ES-I3 (cell line): ENCODE data around the gene PDE4B.

Experiments
- H3K36me3 ChIP-seq: 2 replicates; pipeline ENCODE4 v1.6.1; 2013; ENCODE audit warnings: mild to moderate bottlenecking, low read length, control low read depth, moderate library complexity; ENCODE audit not compliant: insufficient read depth
- H3K4me1 ChIP-seq: 2 replicates; pipeline ENCODE4 v1.6.1; 2013; ENCODE audit warnings: mild to moderate bottlenecking, control low read depth, low read length; ENCODE audit not compliant: insufficient read depth
- H3K9ac ChIP-seq: 2 replicates; pipeline ENCODE4 v1.6.1; 2013; ENCODE audit warnings: low read depth, mild to moderate bottlenecking, low read length, moderate library complexity
- H3K9me3 ChIP-seq: 2 replicates; pipeline ENCODE4 v1.6.1; 2013; ENCODE audit warnings: mild to moderate bottlenecking, low read length, moderate library complexity; ENCODE audit not compliant: control insufficient read depth, insufficient read depth

The PDE4B gene

DNA sequence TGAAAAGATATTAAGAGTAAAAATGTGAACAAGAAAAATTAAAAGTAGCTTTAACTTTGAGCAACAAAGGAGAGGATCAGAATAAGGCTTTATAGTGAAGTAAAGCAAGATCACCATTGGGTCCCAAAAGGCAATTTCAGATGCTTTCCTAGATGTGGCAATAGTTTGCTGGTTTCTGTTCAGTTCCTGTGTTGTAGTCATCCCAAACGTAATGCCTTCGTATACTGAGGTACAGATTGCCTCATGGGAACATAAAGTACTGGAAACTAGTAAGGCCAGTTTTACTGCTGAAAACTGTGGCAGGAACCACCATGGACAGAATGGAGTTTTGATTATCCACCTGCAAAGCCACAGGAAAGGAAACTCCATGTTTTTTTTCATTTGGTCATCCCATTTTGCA is 457.8 kb downstream of the PDE4B start:
- H3K9me3 ChIP-seq = no peaks in the 10 kb centered on the region
- H3K4me1 ChIP-seq = peaks cover 5% of the 10 kb centered on the region; the same call in 1 of the 2 replicates
- H3K36me3 ChIP-seq = no peaks in the 10 kb centered on the region
- H3K9ac ChIP-seq = no peak overlapping the region

DNA sequence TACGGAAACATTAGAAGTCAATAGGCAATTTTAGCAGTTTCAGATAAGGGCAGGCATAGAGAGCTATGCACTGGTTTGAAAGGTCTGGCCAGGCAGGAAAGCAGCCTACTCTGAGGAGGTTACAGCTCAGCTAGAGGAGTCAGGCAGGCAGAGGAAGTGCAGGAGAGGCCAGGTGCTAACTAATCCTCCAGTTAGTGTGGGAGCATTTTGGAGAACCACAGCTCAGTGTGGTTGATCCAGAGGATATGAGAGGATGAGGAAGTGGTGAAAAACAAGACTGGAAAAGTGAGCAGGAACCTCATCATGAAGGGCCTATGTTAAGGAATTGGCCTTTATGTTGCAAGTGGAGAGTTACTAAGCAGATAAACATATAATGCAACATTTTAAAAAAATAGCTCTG is 458.9 kb downstream of the PDE4B start:
- peaks cover 6% of the 10 kb centered on the region; the same call in 1 of the 2 replicates for H3K4me1 ChIP-seq
- no peak overlapping the region for H3K9ac ChIP-seq
- H3K36me3 ChIP-seq = no peaks in the 10 kb centered on the region
- no peaks in the 10 kb centered on the region for H3K9me3 ChIP-seq

DNA sequence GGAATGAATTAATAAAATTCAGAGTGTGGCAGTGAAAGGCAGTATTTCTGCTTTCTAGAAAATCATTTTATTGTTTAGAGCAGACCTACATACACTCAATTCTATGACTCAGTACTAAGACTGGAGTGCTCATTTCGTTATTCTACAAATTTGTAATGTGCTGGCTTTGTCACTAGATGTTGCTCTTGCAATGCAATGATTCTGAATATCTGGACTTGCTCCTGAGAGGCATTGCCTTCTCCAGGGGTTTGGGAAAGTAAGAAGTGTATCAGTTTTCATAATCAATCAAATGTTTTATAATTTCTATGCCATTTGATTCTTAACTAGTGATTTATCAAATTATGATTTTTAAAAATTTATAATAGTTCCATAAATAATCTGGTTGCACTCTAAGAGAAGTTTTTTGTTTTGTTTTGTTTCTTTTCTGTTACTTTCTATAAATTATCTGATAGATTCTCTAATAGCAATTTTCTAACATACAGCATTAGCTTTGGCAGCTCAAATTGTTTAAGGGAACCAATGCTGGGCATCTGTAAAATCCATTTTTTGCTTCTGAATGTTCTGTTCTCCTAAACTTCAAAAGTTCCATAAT is 460.7 kb downstream of the PDE4B start:
- Histone ChIP-seq H3K4me1 (peaks cover 13% of the 10 kb centered on the region; the same call in 1 of the 2 replicates), H3K9me3 (no peaks in the 10 kb centered on the region), H3K9ac (no peak overlapping the region), H3K36me3 (no peaks in the 10 kb centered on the region)

- no peaks in the 10 kb centered on the region for H3K36me3 ChIP-seq
- H3K9ac ChIP-seq = no peak overlapping the region
- H3K9me3 ChIP-seq = no peaks in the 10 kb centered on the region
- peaks cover 15% of the 10 kb centered on the region; the same call in 1 of the 2 replicates for H3K4me1 ChIP-seq
These were observed 462.1 kb downstream of the PDE4B start for GRCh38 chr1:66254785-66255184.

GRCh38 chr1:66256629-66257572 is 464.2 kb downstream of the PDE4B start:
- H3K9me3 ChIP-seq = no peaks in the 10 kb centered on the region
- H3K36me3 ChIP-seq = no peaks in the 10 kb centered on the region
- peaks cover 15% of the 10 kb centered on the region; the same call in 1 of the 2 replicates for H3K4me1 ChIP-seq
- H3K9ac ChIP-seq = no peak overlapping the region

GRCh38 chr1:66258404-66259105 is 465.9 kb downstream of the PDE4B start:
- no peaks in the 10 kb centered on the region for H3K36me3 ChIP-seq
- no peak overlapping the region for H3K9ac ChIP-seq
- H3K9me3 ChIP-seq = no peaks in the 10 kb centered on the region
- peaks cover 15% of the 10 kb centered on the region; the same call in 1 of the 2 replicates for H3K4me1 ChIP-seq

DNA sequence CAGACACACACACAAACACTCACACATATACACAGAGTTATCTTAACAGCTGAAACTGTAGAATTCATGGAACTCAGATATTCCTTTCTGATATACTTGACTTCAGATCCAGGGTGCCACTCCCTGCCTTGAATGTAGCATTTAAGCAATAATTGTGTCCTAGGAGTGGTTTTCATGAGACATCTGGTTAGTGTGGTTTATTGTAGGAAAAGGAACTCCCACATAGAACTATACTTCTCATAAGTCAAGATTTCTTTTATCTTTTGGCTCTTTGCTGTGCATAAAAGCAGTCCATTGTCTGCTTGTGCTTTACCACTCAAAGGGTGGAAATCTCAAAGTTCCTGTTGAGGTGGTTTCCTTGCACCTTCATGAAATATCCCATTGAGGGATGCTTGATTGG is 468.7 kb downstream of the PDE4B start:
- Histone ChIP-seq H3K36me3 (no peaks in the 10 kb centered on the region), H3K4me1 (peaks cover 14% of the 10 kb centered on the region; the same call in 1 of the 2 replicates), H3K9me3 (no peaks in the 10 kb centered on the region), H3K9ac (no peak overlapping the region)

GRCh38 chr1:66262208-66262963 is 469.7 kb downstream of the PDE4B start:
- Histone ChIP-seq H3K4me1 (peaks cover 11% of the 10 kb centered on the region; the same call in 1 of the 2 replicates), H3K9me3 (no peaks in the 10 kb centered on the region), H3K9ac (no peak overlapping the region), H3K36me3 (no peaks in the 10 kb centered on the region)

DNA sequence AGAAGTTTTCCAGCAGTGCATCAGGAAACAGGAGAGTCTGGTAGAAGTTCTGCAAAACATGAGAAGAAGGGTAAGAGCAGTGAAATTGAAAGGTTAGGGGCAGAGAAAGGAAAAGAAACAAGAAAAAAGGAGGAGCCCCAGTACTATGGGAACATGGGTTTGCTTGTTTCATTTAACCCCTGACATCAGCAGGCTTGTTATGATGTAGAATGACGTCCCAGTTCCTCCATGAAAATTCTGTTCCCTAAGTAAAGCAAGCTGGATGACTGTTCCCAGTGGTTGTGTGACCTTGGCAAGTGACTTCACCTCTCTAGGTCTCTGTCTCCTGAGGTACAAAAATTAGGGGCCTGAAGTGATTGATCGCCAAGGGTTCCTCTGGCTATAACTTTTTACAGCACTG is 472.6 kb downstream of the PDE4B start:
- Histone ChIP-seq H3K36me3 (no peaks in the 10 kb centered on the region), H3K9ac (no peak overlapping the region), H3K4me1 (peaks cover 9% of the 10 kb centered on the region; the same call in 1 of the 2 replicates), H3K9me3 (no peaks in the 10 kb centered on the region)

- no peaks in the 10 kb centered on the region for H3K9me3 ChIP-seq
- no peaks in the 10 kb centered on the region for H3K36me3 ChIP-seq
- H3K4me1 ChIP-seq = peaks cover 9% of the 10 kb centered on the region; the same call in 1 of the 2 replicates
- no peak overlapping the region for H3K9ac ChIP-seq
These were observed 473.1 kb downstream of the PDE4B start for GRCh38 chr1:66265796-66266195.

GRCh38 chr1:66266350-66266749 is 473.7 kb downstream of the PDE4B start:
- Histone ChIP-seq H3K4me1 (peaks cover 9% of the 10 kb centered on the region), H3K9me3 (no peaks in the 10 kb centered on the region), H3K9ac (no peak overlapping the region), H3K36me3 (no peaks in the 10 kb centered on the region)

GRCh38 chr1:66266756-66267155 is 474.1 kb downstream of the PDE4B start:
- Histone ChIP-seq H3K9me3 (no peaks in the 10 kb centered on the region), H3K4me1 (peaks cover 13% of the 10 kb centered on the region), H3K36me3 (no peaks in the 10 kb centered on the region), H3K9ac (no peak overlapping the region)

- H3K36me3 ChIP-seq = no peaks in the 10 kb centered on the region
- H3K9me3 ChIP-seq = no peaks in the 10 kb centered on the region
- H3K4me1 ChIP-seq = peaks cover 19% of the 10 kb centered on the region
- no peak overlapping the region for H3K9ac ChIP-seq
These were observed 474.7 kb downstream of the PDE4B start for GRCh38 chr1:66267201-66267940.
